GM12872 (cell line): ENCODE results near the gene LASP1.

Experiments used
- TF ChIP-seq, protein P1 (sequence below): IDR thresholded peaks from 3 replicates; pipeline ENCODE4 v1.5.1; 2011; ENCODE audit warnings: low read depth, mild to moderate bottlenecking, low read length, moderate library complexity; ENCODE audit not compliant: insufficient read depth

Gene LASP1

DNA sequence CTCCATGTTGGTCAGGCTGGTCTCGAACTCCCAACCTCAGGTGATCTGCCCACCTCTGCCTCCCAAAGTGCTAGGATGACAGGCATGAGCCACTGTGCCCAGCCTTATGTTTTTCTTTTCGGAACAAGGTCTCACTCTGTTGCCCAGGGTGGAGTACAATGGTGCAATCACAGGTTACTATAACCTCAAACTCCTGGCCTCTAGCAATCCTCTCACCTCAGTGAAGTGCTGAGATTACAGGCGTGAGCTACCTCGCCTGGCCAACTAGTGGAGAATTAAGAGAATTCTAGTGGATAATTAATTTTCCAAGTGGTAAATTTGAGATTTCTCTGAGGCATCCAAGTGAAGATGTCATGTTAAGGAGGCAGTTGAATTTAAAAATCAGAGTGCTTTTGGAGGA lies 100.3 kb downstream of the LASP1 start:
- TF ChIP-seq, protein P1, sequence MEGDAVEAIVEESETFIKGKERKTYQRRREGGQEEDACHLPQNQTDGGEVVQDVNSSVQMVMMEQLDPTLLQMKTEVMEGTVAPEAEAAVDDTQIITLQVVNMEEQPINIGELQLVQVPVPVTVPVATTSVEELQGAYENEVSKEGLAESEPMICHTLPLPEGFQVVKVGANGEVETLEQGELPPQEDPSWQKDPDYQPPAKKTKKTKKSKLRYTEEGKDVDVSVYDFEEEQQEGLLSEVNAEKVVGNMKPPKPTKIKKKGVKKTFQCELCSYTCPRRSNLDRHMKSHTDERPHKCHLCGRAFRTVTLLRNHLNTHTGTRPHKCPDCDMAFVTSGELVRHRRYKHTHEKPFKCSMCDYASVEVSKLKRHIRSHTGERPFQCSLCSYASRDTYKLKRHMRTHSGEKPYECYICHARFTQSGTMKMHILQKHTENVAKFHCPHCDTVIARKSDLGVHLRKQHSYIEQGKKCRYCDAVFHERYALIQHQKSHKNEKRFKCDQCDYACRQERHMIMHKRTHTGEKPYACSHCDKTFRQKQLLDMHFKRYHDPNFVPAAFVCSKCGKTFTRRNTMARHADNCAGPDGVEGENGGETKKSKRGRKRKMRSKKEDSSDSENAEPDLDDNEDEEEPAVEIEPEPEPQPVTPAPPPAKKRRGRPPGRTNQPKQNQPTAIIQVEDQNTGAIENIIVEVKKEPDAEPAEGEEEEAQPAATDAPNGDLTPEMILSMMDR: no peak

DNA sequence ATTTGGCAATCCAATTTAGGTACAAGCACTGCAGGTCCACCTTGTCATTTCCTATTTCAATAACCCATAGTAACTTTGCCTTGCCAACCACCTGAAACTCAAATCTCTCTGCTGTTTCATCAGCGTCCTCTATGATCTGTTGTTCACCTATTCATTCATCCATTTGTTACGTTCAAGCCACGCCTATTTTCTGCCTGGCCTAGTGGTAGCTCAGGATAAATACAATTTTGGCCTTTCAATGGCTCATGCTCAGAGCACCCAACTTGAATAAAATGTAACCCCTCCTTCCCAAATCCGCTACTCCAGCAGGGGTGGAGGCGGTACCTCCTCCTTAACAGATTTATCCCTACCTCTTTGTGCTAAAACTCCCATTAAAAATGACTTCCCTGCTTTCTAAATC lies 100.9 kb downstream of the LASP1 start:
- TF ChIP-seq, protein P1: 0 out of 3 replicates have a peak, but pooled peaks have one; percentile 9
